Lower leg skin (tissue), 3 donors: ENCODE data around the gene DEXI.

Experiments used
- POLR2A ChIP-seq, 2 donors: fragments of 450-650 bp; IDR thresholded peaks; one replicate each; pipeline ENCODE4 v1.6.1; 2016 to 2017; ENCODE audit warnings: antibody characterized with exemption in 2 of 2, mild to moderate bottlenecking in 1 of 2, moderate library complexity in 1 of 2
- TF ChIP-seq, protein P1 (sequence below), 3 donors: fragments of 450-650 bp; IDR thresholded peaks; one replicate each; pipeline ENCODE4 v1.5.1; 2016; ENCODE audit warnings: antibody characterized with exemption in 3 of 3, mild to moderate bottlenecking in 3 of 3, moderate library complexity in 2 of 3

- TF ChIP-seq, protein P1, sequence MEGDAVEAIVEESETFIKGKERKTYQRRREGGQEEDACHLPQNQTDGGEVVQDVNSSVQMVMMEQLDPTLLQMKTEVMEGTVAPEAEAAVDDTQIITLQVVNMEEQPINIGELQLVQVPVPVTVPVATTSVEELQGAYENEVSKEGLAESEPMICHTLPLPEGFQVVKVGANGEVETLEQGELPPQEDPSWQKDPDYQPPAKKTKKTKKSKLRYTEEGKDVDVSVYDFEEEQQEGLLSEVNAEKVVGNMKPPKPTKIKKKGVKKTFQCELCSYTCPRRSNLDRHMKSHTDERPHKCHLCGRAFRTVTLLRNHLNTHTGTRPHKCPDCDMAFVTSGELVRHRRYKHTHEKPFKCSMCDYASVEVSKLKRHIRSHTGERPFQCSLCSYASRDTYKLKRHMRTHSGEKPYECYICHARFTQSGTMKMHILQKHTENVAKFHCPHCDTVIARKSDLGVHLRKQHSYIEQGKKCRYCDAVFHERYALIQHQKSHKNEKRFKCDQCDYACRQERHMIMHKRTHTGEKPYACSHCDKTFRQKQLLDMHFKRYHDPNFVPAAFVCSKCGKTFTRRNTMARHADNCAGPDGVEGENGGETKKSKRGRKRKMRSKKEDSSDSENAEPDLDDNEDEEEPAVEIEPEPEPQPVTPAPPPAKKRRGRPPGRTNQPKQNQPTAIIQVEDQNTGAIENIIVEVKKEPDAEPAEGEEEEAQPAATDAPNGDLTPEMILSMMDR (IDR thresholded peaks at IDR 0.05), result no peak
- TF ChIP-seq POLR2A (IDR thresholded peaks at IDR 0.05), result no peak
These were observed 46.0 kb upstream of the DEXI start for GRCh38 chr16:10988164-10988803.
